HTR-8/SVneo (cell line): Measurements from ENCODE around the gene PLXND1.
"Not testable (repeated sequence)": the region's sequence is repeated elsewhere in the genome, so short reads cannot be mapped to it uniquely, and the experiment has no call there.

Source experiments
- DNase-seq: peaks from one replicate; pipeline ENCODE4 v3.0.0; 2011; ENCODE audit warnings: low spot score, mixed read lengths; ENCODE audit not compliant: insufficient read length
- FAIRE-seq: peaks from 2 replicates; lab custom pipeline; 2011; peaks lifted over from hg19 to GRCh38; lab: Jason Lieb, UNC

PLXND1 gene

GRCh38 chr3:129556890-129557547 is 49.5 kb downstream of the PLXND1 start:
- no peak for FAIRE-seq

GRCh38 chr3:129556358-129556695 is 50.1 kb downstream of the PLXND1 start:
- DNase-seq (no peak), FAIRE-seq (no peak)

More at GRCh38 chr3:129556890-129557547, 49.5 kb downstream of the PLXND1 start:
- DNase-seq = no peak

DNA sequence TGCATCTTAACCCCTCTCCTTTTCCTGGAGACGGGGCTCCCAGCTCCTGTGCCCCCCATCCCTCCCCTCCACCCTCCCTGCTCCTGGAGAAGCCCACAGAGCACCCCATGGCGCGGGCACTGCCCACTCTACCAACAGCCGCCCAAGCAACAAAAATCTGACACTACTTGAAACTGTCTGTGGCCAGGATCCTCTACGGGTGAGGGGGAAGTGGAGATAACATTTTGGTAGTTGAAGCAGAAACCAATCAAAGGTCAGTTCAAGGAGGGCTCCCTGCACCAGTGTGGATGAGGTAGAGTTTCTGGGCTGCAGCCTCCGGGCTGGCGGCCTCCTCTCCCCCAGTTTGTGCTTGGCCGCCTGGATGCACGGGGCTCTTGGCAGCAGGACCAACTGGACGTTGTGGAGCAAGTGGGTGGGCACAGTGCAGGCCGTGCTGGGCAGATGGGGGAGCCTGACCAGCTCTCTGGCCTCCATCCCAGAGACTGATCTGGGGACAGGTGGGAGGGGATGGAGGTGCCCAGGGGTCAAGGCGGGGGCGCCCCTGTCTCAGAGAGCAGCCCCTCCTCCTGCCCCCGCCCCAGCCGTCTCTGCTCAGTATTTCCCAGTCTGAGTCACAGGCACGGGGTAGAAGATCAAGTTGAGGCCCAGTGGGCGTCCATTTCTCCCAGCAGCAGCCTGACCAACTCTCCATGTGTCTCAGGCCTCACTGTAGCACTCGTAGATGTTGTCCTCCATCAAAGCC is 50.7 kb downstream of the PLXND1 start:
- FAIRE-seq = no peak

GRCh38 chr3:129555153-129555550 is 51.3 kb downstream of the PLXND1 start:
- DNase-seq (no peak), FAIRE-seq (no peak)

More for the DNA sequence above, 50.7 kb downstream of the PLXND1 start:
- DNase-seq = no peak

GRCh38 chr3:129554356-129555152 is 51.9 kb downstream of the PLXND1 start:
- DNase-seq (no peak), FAIRE-seq (no peak)

DNA sequence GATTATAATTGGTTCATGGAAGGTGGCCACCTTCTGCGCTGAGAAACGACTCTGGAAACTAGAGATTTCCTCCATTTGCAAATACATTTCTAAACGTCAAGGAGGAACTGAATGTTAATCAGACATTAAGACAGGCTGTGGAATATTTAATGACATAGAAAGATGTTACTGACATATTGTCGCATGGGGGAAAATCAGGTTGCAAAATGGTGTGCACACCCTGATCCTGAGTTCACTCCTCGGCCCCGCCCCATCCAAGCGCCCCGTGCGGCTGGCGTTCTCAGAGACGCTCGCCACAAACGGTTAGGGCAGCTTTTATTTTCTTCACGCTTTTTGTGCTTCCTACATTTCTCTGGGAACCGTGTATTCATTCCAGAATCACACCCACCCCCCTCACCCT is 52.8 kb downstream of the PLXND1 start:
- FAIRE-seq (no peak), DNase-seq (no peak)

DNA sequence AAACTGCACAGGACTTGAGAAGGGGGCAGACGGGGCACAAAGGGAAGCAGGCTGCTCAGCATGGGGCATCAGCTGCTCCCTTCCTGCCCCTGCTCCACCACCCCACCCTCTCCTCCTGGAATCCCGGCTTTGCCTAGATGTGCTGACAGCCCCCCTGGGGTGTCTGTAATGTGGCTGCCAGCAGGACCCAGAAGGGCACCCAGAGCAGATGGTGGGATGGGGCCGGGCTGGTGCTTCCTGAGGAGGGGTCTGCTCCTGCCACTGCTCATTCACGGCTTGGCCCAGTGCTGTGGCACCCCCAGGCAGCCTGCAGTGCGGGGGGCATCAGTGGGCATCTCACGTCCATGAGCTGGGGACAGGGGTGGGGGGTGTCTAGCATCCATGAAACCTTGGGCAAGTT is 53.3 kb downstream of the PLXND1 start:
- FAIRE-seq (no peak), DNase-seq (no peak)

DNA sequence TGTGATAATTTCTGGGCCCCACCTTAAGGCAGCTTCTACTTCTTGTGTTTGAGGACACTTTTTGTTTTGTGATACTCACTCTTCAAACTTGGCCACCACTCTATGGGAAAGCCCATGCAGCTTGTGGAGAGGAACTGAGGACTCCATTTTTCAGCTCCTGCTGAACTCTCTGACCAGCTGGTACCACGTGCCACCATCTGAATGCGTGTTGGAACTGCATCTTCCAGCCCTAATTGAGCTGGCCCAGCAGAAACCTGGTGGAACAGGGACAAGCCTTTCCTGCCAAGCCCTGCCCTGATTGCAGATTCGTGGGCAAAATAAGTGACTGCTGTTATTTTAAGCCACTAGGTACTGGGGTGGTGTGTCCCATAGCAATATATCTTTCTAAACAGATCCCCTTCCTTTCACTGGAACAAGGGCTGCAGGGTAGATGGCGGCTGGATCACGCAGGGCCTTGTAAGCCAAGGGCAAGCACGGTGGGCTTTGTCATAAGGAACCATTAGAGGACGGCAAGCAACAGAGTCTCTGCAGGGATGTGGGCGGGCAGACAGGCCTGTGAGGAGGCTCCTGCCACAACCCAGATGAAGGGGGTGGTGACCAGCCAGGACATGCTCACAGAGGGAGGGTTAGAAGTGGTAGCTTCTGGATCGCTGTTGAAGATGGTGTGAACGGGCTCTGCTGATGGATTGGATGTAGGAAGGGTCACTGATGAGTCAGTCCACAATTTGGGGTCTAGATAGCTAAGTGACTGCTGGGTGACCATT is 54.0 kb downstream of the PLXND1 start:
- FAIRE-seq = peak; percentile 36
- DNase-seq = no peak

DNA sequence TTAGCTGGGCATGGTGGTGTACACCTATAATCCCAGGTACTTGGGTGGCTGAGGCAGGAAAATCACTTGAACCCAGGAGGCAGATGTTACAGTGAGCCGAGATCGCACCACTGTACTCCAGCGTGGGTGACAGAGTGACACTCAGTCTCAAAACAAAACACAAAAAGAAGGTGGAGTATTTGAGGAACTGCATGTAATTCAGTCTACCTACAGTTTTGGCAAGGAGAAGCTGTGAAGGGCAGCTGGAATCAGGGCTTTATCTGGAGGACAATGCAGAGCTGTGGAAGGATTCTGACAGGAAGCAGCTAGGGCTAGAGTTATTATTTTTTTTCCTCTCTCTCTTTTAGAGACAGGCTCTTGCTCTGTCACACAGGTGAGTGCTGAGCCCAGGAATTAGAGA is 56.7 kb downstream of the PLXND1 start:
- DNase-seq (no peak), FAIRE-seq (no peak)

DNA sequence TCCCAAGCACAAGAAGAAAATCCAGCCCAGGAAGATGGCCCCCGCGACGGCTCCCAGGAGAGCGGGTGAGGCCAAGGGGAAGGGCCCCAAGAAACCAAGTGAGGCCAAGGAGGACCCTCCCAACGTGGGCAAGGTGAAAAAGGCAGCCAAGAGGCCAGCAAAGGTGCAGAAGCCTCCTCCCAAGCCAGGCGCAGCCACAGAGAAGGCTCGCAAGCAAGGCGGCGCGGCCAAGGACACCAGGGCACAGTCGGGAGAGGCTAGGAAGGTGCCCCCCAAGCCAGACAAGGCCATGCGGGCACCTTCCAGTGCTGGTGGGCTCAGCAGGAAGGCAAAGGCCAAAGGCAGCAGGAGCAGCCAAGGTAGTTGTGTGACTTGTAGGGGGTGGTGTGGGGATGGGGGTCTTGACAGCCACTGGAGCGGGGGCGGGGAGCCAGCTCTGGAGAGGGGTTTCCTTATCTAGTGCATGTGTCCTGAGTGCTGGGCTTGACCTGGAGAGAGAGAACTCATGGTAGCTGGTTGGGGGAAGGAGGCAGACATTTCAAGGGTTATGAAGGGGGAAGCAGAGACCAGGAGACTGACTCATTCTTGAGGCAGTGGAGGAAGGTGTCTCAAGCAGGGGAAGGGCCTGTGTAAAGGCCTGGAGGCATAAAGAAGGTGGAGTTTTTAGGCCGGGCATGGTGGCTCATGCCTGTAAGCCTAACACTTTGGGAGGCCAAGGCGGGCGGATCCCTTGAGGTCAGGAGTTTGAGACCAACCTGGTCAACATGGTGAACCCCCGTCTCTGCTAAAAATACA is 57.3 kb downstream of the PLXND1 start:
- DNase-seq = peak; percentile 64
- no peak for FAIRE-seq

DNA sequence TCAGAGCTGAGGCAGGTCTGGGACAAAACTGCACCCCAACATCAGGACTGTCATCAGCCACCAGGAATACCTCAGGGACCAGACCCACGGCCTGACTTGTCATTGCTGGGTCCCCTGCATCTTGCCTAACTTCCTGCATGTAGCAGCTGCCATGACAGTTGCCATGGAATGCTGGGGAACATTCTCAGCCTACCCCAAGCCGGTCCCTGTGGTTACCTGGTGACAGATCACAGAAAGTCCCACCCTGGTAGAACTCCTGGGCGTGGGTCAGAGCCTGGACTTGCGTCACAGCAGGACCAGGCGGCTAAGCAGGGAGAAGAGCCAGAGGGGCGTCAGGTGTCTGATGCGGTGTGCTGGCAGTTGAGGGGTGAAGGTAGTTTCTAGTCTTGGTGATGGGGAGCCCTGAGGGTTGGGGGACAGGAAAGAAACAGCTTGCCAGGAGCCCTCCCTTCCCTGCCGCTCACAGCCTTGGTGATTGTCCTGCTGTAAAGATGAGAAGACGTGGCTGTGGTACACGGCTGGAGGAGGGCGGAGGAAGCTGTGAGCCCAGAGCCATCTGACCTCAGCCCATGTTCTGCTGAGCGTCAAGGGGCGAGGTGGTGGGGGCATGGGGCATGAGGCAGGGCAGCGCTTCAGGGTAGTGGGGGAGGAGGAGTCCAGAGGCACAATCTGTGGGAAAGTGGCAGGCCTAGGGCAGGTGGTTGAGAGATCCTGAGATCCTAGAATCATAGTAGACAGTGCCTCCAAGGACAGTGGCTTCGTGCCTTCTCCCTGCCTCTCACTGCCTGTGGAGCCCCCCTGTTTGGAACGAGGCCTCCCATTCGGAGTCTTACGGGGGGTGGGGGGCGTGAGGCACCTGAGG is 58.1 kb downstream of the PLXND1 start:
- no peak for FAIRE-seq

DNA sequence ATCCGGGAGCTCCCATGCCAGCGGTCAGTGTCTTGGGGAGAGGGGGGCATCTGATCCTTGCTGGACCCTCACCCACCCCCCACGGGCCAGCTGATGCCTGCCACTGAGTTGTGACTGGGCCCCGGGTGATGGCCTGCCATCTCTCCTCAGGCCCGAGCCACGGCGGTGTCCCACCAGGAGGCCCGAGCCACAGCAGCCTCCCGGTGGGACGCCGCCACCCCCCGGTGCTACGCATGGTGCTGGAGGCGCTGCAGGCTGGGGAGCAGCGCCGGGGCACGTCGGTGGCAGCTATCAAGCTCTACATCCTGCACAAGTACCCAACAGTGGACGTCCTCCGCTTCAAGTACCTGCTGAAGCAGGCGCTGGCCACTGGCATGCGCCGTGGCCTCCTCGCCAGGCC is 59.2 kb downstream of the PLXND1 start:
- no peak for FAIRE-seq

More for the DNA sequence above, 58.1 kb downstream of the PLXND1 start:
- no peak for DNase-seq

GRCh38 chr3:129545951-129546350 is 60.5 kb downstream of the PLXND1 start:
- not testable (repeated sequence) for FAIRE-seq, DNase-seq

More for the DNA sequence above, 59.2 kb downstream of the PLXND1 start:
- DNase-seq = no peak

- DNase-seq = no peak
- FAIRE-seq = no peak
These were observed 62.5 kb downstream of the PLXND1 start for GRCh38 chr3:129543999-129544398.

GRCh38 chr3:129543156-129543790 is 63.2 kb downstream of the PLXND1 start, which contains the start of gene H1-8:
TSS of gene H1-8 (plus strand) at chr3:129543175. CDS start at chr3:129543219, 44 bp downstream.
- FAIRE-seq (no peak), DNase-seq (no peak)

DNA sequence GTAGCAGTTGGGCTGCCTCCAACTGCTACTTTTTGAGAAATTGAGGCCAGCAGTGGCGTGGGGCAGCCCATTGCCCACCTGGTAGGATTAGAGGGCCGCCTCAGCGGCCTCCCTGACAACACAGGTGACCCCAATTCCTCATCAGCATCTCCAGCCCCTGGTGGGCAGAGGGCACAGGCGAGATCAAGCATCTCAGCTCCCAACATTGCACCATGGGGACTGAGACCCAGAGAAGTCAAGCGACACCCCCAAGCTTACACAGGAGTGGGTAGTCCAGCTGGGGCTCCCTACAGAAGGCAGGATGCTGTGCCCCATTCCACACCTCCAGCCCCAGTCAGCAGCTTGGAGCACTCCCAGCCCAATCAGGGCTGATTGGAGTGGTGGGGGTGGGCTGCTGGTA is 63.7 kb downstream of the PLXND1 start:
- DNase-seq (no peak), FAIRE-seq (no peak)

- DNase-seq (no peak), FAIRE-seq (no peak)
These were observed 65.5 kb downstream of the PLXND1 start for GRCh38 chr3:129540776-129541516.
